HG03103 (cell line): Measurements from ENCODE around the gene HNRNPA2B1.
"Not testable (repeated sequence)": the region's sequence is repeated elsewhere in the genome, so short reads cannot be mapped to it uniquely, and the experiment has no call there.

ENCODE experiments used
- ATAC-seq: cut with Tn5 transposase; IDR thresholded peaks from one replicate; pipeline ENCODE4 v1.9.1; 2021; ENCODE audit warnings: low read depth; ENCODE audit not compliant: unreplicated experiment

HNRNPA2B1 gene

DNA sequence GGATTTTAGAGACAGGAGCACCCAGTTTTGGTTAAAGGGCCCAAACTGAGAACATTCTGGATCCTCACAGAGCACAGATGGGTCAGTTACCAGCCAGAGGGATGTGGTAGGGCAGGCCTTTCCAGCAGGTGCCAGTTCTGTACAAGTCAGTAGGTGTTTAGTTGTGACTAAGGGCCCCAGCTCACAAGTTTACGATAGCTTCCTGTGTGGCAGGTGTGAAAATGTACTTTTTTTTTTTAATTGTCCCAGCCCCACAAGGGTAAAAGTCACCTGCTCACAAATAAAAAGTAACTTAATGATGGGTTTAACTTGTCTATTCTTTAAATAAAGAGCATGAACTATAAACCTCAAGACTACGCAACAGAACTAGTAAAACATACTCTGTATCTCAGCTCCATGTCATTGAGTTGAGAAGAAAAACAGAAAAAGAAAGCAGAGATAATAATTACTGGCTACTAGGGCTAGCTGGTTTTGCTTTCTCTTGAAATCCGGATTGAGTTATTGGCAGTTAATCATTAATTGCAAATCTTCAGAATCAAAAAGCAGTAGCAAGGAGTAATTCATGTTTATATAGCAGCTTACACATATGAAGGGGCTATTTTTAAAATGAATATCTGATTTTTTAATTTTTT, 33.1 kb downstream of the HNRNPA2B1 start:
- ATAC-seq = no peak

DNA sequence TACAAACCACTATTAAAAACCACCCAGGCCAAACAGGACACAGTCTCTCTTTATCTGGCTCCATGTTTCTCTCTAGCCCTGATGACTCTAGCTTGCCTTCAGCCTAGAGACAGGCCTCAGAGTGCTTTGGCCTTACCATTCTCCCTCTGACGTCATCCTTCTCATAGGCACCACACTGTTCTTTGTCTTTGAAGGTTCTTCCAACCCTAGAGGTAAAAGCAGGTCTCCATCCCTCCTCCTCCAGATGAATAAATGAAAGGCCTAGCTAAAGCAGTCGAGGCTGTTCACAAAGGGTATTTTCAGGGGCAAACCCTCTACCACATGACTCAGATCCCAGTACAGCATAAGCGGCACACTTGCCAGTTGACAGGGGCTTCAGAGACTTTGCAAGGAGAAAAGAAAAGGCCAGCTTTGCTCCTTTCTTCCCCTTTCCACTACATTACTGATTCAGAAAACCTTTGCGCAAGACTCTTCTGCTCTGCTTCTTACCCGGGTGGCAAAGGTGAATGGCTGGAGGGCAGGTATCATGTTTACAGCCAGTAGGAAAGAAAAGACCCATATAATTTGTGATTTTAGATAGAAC, 33.8 kb downstream of the HNRNPA2B1 start:
- ATAC-seq = no peak

GRCh38 chr7:26165950-26166683, 34.4 kb downstream of the HNRNPA2B1 start:
- no peak for ATAC-seq

DNA sequence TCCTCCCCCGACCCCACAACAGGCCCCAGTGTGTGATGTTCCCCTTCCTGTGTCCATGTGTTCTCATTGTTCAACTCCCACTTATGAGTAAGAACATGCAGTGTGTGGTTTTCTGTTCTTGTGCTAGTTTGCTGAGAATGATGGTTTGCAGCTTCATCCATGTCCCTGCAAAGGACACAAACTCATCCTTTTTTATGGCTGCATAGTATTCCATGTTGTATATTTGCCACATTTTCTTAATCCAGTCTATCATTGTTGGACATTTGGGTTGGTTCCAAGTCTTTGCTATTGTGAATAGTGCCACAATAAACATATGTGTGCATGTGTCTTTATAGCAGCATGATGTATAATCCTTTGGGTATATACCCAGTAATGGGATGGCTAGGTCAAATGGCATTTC, 36.7 kb downstream of the HNRNPA2B1 start:
- not testable (repeated sequence) for ATAC-seq

- ATAC-seq = no peak
Observed at GRCh38 chr7:26162431-26162830, 38.1 kb downstream of the HNRNPA2B1 start.

- ATAC-seq = no peak
Observed at GRCh38 chr7:26160896-26161295, 39.6 kb downstream of the HNRNPA2B1 start.

DNA sequence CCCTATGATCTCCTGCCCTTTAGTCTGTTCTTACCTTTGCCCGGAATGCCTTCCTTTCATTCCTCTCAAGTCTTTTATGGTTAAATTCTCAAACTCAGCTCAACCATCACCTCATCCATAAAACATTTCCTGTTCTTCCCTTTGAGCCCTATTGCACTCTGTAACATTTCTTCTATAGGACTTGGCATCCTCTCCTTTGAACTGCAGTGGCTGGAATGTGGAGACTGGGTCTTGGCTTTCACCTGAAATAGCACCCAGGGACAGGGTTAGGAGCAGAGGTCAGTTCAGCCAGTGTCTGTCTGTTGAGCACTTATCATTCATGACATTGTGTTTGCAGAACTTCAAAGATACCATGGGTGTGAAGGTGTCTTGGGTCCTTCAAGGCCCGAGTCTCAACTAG, 41.3 kb downstream of the HNRNPA2B1 start:
- no peak for ATAC-seq

- ATAC-seq = no peak
Observed at GRCh38 chr7:26157520-26158105, 42.9 kb downstream of the HNRNPA2B1 start.

- no peak for ATAC-seq
Observed at GRCh38 chr7:26156451-26157420, 43.8 kb downstream of the HNRNPA2B1 start.

DNA sequence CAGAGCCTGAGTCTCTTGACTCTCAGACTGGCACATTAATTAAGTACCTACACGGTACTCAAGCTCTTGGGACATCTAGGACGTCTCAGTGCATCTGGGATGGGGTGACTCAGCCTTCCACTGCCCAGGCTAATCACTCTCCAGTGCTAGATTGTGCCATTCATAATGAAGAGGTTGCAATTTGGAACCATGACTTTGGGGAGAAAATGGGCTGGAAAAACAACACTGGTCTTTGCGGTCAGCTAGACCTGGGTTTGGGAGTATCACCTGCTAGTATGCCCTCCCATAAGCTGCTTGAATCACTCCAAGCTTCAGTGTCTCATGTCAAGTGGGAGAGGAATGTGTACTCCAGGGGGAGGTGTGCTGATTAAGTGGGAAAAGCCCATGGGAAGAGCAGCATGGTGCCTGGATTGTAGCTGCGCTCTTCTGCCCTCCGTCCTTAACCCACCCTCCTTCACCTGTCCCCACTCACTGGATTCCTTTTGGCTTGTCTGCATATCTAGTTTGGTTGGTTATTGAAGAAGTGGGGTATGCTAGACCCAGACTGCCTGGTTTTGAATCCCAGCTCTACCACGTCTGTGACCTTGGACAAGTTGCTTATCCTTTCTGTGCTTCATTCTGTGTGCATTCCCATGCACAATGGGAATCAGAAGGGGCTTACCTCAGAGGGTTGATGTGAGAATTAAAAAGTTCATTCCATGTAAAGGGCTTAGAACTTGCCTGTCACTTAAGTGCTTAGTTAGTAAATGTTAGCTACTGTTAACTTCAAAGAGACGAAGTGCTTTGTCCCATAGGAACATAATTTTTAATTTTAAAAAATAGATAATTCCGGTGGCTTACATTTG, 44.8 kb downstream of the HNRNPA2B1 start:
- ATAC-seq = no peak

GRCh38 chr7:26153823-26154783, 46.4 kb downstream of the HNRNPA2B1 start:
- ATAC-seq = no peak

DNA sequence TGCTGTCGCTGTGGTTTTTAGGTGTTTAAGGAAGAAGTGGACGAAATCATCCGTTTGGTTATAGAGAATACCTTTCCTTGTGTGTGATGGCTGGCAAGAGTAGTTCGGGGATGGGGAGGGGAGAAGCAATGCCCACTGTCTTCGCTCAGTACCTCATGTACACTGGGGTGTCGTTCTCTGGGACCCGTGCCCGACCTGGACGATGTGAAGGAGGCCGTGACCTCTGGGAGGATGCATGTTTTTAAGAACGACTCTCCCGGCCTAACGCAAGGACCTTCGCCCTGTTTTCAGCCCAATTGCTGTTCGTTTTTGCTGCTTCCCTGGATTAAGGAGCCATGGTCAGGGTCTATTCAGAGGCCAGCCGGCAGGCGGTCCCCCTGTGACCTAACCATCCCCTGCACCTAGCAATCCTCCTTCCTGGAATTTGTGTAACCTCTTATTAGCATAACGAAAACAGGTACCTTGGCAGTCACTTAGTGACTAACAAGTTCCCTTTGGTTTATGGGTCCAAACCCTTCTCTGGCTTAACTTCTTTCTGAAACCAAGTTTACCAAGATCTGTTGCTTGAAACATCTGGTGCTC, 47.2 kb downstream of the HNRNPA2B1 start:
- no peak for ATAC-seq

GRCh38 chr7:26152782-26153240, 47.7 kb downstream of the HNRNPA2B1 start:
- ATAC-seq = peak; percentile 8

GRCh38 chr7:26151953-26152781, 48.4 kb downstream of the HNRNPA2B1 start, which contains the start of gene NFE2L3:
TSS of gene NFE2L3 (plus strand) at chr7:26152198. CDS start at chr7:26152499, 301 bp downstream.
- peak; percentile 53 for ATAC-seq

GRCh38 chr7:26151650-26151952, 48.9 kb downstream of the HNRNPA2B1 start:
- no peak for ATAC-seq

DNA sequence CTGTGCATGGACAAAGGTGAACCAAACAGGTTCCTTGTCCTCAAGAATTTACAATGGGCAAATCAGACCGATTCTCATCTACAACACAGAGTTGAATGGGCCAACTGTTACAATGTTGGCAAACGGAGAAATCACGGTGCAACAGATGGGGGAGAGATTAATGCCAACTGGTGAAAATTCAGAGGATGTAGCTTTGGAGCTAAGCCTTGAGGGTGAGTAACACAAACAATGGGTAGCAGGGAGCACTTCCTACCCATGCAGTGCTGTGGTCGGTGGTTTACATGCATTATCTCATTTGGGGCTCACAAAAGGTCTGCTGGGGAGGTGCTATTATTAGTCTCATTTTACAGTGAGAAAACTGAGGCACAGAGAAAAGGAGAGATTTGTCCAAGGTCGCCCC, 49.5 kb downstream of the HNRNPA2B1 start:
- ATAC-seq = no peak

GRCh38 chr7:26149391-26149977, 51.1 kb downstream of the HNRNPA2B1 start:
- ATAC-seq = no peak
